OCI-LY1 (cell line): ENCODE measurements around the gene DYNC1H1.
A peak's percentile ranks its signal among the peaks of the same experiment; 100 is the strongest.

Experiments
- H2AFZ ChIP-seq: fragments of 200-600 bp; sonication (generic), shearing (Covaris generic); 2 replicates; pipeline ENCODE4 v1.6.0; 2014; ENCODE audit warnings: antibody characterized with exemption, mild to moderate bottlenecking, low read length
- H3F3A ChIP-seq: fragments of 200-600 bp; sonication (generic), shearing (Covaris generic); 2 replicates; pipeline ENCODE4 v1.6.0; 2014; ENCODE audit warnings: mild to moderate bottlenecking, antibody characterized with exemption, low read length, moderate library complexity; ENCODE audit not compliant: insufficient read depth
- H3K27ac ChIP-seq: fragments of 200-600 bp; sonication (generic); 2 replicates; pipeline ENCODE4 v1.5.1; 2014; ENCODE audit warnings: low read length, mixed run types, mild to moderate bottlenecking, low read depth; ENCODE audit not compliant: poor library complexity, severe bottlenecking
- H3K27me3 ChIP-seq: fragments of 200-600 bp; sonication (generic); 2 replicates; pipeline ENCODE4 v1.6.0; 2014; ENCODE audit warnings: antibody characterized with exemption, mild to moderate bottlenecking, low read length, moderate library complexity; ENCODE audit not compliant: insufficient read depth
- H3K36me3 ChIP-seq: fragments of 200-600 bp; sonication (generic); 2 replicates; pipeline ENCODE4 v1.6.1; 2014; ENCODE audit warnings: mild to moderate bottlenecking, antibody characterized with exemption, low read length, moderate library complexity, mixed read lengths; ENCODE audit not compliant: insufficient read depth
- H3K4me1 ChIP-seq: fragments of 200-600 bp; sonication (generic); 2 replicates; pipeline ENCODE4 v1.5.1; 2014; ENCODE audit warnings: mild to moderate bottlenecking, low read length, moderate library complexity; ENCODE audit not compliant: insufficient read depth, severe bottlenecking
- H3K4me2 ChIP-seq: fragments of 200-600 bp; sonication (generic), shearing (Covaris generic); 2 replicates; pipeline ENCODE4 v1.6.1; 2014; ENCODE audit warnings: low read length
- H3K4me3 ChIP-seq: fragments of 200-600 bp; sonication (generic); 2 replicates; pipeline ENCODE4 v1.5.1; 2014; ENCODE audit warnings: low read length, low read depth, mild to moderate bottlenecking, mixed read lengths; ENCODE audit not compliant: poor library complexity, severe bottlenecking
- H3K79me2 ChIP-seq: fragments of 200-600 bp; shearing (Covaris generic); 2 replicates; pipeline ENCODE4 v1.6.1; 2016; ENCODE audit warnings: mixed run types, low read length, mixed read lengths; ENCODE audit not compliant: insufficient read depth
- H3K9ac ChIP-seq: fragments of 200-600 bp; sonication (generic), shearing (Covaris generic); 2 replicates; pipeline ENCODE4 v1.6.1; 2014; ENCODE audit warnings: mild to moderate bottlenecking, low read length, mixed read lengths
- H3K9me2 ChIP-seq: fragments of 200-600 bp; sonication (generic), shearing (Covaris generic); 2 replicates; pipeline ENCODE4 v1.6.1; 2014; ENCODE audit warnings: low read depth, mild to moderate bottlenecking, low read length, mixed read lengths
- H3K9me3 ChIP-seq: fragments of 200-600 bp; shearing (Covaris generic); 2 replicates; pipeline ENCODE4 v1.6.1; 2014; ENCODE audit warnings: low read length, mixed read lengths
- H4K20me1 ChIP-seq: fragments of 200-600 bp; sonication (generic), shearing (Covaris generic); 2 replicates; pipeline ENCODE4 v1.6.0; 2016; ENCODE audit warnings: mild to moderate bottlenecking, low read length; ENCODE audit not compliant: insufficient read depth
- CTCF ChIP-seq: fragments of 200-600 bp; sonication (generic), shearing (Covaris generic); IDR thresholded peaks from 2 replicates; pipeline ENCODE4 v1.5.1; 2017; ENCODE audit warnings: mild to moderate bottlenecking, antibody characterized with exemption, low read length, moderate library complexity, mixed read lengths
- EZH2 ChIP-seq: fragments of 200-600 bp; sonication (generic), shearing (Covaris generic); IDR thresholded peaks from 2 replicates; pipeline ENCODE4 v1.8.0; 2017; ENCODE audit warnings: borderline replicate concordance, mixed run types, mild to moderate bottlenecking, antibody characterized with exemption, low read length, moderate library complexity, mixed read lengths

Gene DYNC1H1

GRCh38 chr14:102058146-102058545 is 93.8 kb downstream of the DYNC1H1 start:
- no peaks in the 10 kb centered on the region for H3K79me2 ChIP-seq
- no peak overlapping the region for H2AFZ ChIP-seq
- H3K27ac ChIP-seq, result no peak overlapping the region
- H3K9ac ChIP-seq, result no peak overlapping the region
- no peaks in the 10 kb centered on the region for H4K20me1 ChIP-seq
- H3K4me3 ChIP-seq, result no peak overlapping the region
- no peaks in the 10 kb centered on the region for H3K9me2 ChIP-seq
- H3F3A ChIP-seq, result no peaks in the 10 kb centered on the region
- H3K9me3 ChIP-seq, result no peaks in the 10 kb centered on the region
- peaks cover 11% of the 10 kb centered on the region for H3K4me1 ChIP-seq
- H3K4me2 ChIP-seq, result no peak overlapping the region
- TF ChIP-seq CTCF (no peak), EZH2 (no peak)
- no peaks in the 10 kb centered on the region for H3K27me3 ChIP-seq
- H3K36me3 ChIP-seq, result no peaks in the 10 kb centered on the region

- H2AFZ ChIP-seq, result no peak overlapping the region
- no peaks in the 10 kb centered on the region for H4K20me1 ChIP-seq
- H3K36me3 ChIP-seq, result no peaks in the 10 kb centered on the region
- H3F3A ChIP-seq, result no peaks in the 10 kb centered on the region
- no peak overlapping the region for H3K27ac ChIP-seq
- no peaks in the 10 kb centered on the region for H3K27me3 ChIP-seq
- H3K4me3 ChIP-seq, result no peak overlapping the region
- no peak overlapping the region for H3K9ac ChIP-seq
- H3K9me3 ChIP-seq, result no peaks in the 10 kb centered on the region
- peaks cover 11% of the 10 kb centered on the region for H3K4me1 ChIP-seq
- H3K9me2 ChIP-seq, result no peaks in the 10 kb centered on the region
- TF ChIP-seq EZH2 (no peak), CTCF (no peak)
- H3K79me2 ChIP-seq, result no peaks in the 10 kb centered on the region
- no peak overlapping the region for H3K4me2 ChIP-seq
Observed at GRCh38 chr14:102058961-102059360, 94.6 kb downstream of the DYNC1H1 start.

GRCh38 chr14:102063109-102063807 is 98.9 kb downstream of the DYNC1H1 start:
- Histone ChIP-seq H3K4me3 (no peak overlapping the region), H3K4me2 (no peak overlapping the region), H3K9me3 (no peaks in the 10 kb centered on the region), H3K4me1 (peaks cover 11% of the 10 kb centered on the region), H3K27ac (no peak overlapping the region), H3K36me3 (no peaks in the 10 kb centered on the region), H3F3A (no peaks in the 10 kb centered on the region), H3K79me2 (no peaks in the 10 kb centered on the region), H3K9ac (no peak overlapping the region), H4K20me1 (no peaks in the 10 kb centered on the region), H3K27me3 (no peaks in the 10 kb centered on the region), H3K9me2 (no peaks in the 10 kb centered on the region), H2AFZ (no peak overlapping the region)
- peak; percentile 31 for TF ChIP-seq CTCF
- TF ChIP-seq EZH2, result no peak
